NB4 (cell line): ENCODE results near the gene SLCO1B3.

Experiments used
- DNase-seq: peaks from one replicate; pipeline ENCODE4 v3.0.0; 2010; ENCODE audit warnings: low read depth
- H3K4me3 ChIP-seq: one replicate; pipeline ENCODE4 v1.5.1; 2011; ENCODE audit warnings: mild to moderate bottlenecking, low read depth, low read length, moderate library complexity
- CTCF ChIP-seq: IDR thresholded peaks from one replicate; pipeline ENCODE4 v1.5.1; 2012; ENCODE audit warnings: low read depth, low read length
- MYC ChIP-seq: IDR thresholded peaks from 2 replicates; pipeline ENCODE4 v1.6.1; 2011; ENCODE audit warnings: low read depth, low read length
- POLR2A ChIP-seq: IDR thresholded peaks from 2 replicates; pipeline ENCODE4 v1.6.1; 2011; ENCODE audit warnings: mild to moderate bottlenecking; ENCODE audit not compliant: insufficient read length; ENCODE audit errors: extremely low read depth
- TF ChIP-seq, protein P1 (sequence below): IDR thresholded peaks from 2 replicates; pipeline ENCODE4 v1.6.1; 2011; ENCODE audit warnings: low read depth, low read length

SLCO1B3 gene

GRCh38 chr12:20885552-20885951, 75.0 kb downstream of the SLCO1B3 start:
- no peak for DNase-seq
- H3K4me3 ChIP-seq: no peak overlapping the region
- TF ChIP-seq POLR2A (no peak), CTCF (no peak), MYC (no peak)
- TF ChIP-seq, protein P1, sequence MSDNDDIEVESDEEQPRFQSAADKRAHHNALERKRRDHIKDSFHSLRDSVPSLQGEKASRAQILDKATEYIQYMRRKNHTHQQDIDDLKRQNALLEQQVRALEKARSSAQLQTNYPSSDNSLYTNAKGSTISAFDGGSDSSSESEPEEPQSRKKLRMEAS: no peak

DNA sequence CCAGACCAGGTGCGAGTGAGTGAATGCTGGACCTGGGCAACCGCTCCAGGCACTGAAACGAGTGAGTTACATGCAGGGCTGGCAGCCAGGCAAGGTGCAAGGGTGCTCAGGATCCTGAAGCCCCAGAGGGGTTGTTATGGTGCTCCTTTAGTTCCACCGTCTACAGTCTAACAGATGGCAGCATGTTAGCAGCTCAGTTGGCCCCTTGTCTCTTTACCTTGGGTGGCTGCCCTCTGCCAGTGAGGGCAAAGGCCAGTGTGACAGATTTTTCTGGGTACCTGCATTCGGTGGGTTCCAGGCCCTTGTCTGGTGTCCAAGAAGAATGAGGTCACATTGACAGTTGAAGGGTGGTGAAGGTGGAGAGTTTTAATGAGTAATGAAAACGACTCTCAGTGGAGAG, 106.8 kb downstream of the SLCO1B3 start:
- no peak for DNase-seq
- TF ChIP-seq CTCF: no peak
- no peak for TF ChIP-seq POLR2A
- no peak for TF ChIP-seq MYC
- TF ChIP-seq, protein P1: no peak
- no peak overlapping the region for H3K4me3 ChIP-seq

DNA sequence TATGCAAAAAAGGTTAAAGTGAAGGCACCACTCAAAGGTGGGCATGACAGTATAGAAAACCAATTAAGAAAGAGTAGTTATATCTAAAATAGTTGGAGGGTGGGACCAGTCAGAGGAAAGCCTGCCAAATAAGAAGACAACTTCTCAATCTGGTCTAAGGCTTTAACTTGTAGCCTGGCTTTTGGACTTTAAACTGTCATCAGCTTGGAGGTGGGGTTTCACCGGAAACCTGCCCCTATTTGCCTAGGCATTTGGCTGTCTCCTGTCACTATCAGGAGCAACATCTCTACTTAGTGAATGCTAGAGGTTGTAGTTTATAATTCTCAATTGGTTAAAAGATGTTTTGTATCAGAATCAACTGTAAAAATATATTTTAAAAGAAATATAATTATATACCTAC, 107.3 kb downstream of the SLCO1B3 start:
- TF ChIP-seq, protein P1: no peak
- TF ChIP-seq CTCF (no peak), MYC (no peak), POLR2A (no peak)
- DNase-seq: no peak
- H3K4me3 ChIP-seq: no peak overlapping the region

DNA sequence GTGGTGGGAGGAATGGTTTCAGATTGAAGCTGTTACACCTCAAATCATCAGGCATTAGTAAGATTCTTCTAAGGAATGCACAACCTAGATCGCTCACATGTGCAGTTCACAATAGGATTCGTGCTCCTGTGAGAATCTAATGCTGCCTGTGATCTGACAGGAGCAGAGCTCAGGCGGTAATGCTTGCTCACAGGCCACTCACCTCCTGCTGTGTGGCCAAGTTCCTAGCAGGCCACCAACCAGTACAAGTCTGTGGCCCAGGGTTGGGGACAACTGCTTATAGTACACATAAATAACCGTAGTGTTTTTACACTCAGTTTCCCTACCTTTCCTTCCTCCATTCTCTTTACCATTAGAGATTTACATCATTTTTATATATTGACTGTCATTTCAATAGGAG, 121.4 kb downstream of the SLCO1B3 start:
- DNase-seq: no peak
- TF ChIP-seq MYC (no peak), POLR2A (no peak), CTCF (no peak)
- TF ChIP-seq, protein P1: no peak

GRCh38 chr12:20946732-20947131, 136.2 kb downstream of the SLCO1B3 start:
- no peak for TF ChIP-seq POLR2A
- TF ChIP-seq MYC: 0 out of 2 replicates have a peak, but pooled peaks have one; percentile 6
- TF ChIP-seq CTCF: peak; percentile 94
- TF ChIP-seq, protein P1: 0 out of 2 replicates have a peak, but pooled peaks have one; percentile 32
- no peak overlapping the region for H3K4me3 ChIP-seq
- peak; percentile 78 for DNase-seq

More for the DNA sequence above, 121.4 kb downstream of the SLCO1B3 start:
- no peak overlapping the region for H3K4me3 ChIP-seq

GRCh38 chr12:20950248-20950647, 139.7 kb downstream of the SLCO1B3 start:
- TF ChIP-seq POLR2A: no peak
- TF ChIP-seq CTCF: peak; percentile 85
- TF ChIP-seq, protein P1: 0 out of 2 replicates have a peak, but pooled peaks have one; percentile 41
- TF ChIP-seq MYC: no peak
- peak; percentile 78 for DNase-seq

More at GRCh38 chr12:20950248-20950647, 139.7 kb downstream of the SLCO1B3 start:
- H3K4me3 ChIP-seq: no peak overlapping the region
